ENCODE data around the gene BRICD5. TPM values are rescaled to one million over a fixed set of nuclear protein-coding genes. Genes with fewer than 3 reads are reported as not detected.

Gene BRICD5
- total RNA-seq, 8 experiments from 2014 or later = 1.1 to 15.1 (median 8.4) TPM

DNA sequence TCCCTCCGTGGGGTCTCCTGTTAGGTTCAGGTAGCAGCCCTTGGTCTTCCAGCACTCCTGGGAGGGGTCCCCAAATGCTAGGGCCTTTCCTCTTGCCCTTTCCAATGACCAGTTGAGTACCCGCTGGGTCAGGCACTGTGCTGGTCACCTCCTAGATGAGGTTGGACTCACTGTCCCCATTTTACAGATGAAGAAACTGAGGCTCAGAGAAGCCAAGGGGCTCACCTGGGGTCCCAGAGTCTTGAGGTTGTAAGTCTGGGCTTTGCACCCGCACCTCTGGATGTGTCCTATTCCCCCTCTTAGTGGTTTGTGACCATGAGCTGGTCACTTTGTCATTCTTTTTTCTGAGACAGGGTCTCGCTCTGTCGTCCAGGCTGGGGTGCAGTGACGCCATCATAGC, 12.9 kb downstream of the BRICD5 start:
- WGBS, 10 experiments = 65 to 100% (median 81%) methylated on average over 1 to 4 of the region's 6 CpGs; no CpG with 5 or more reads in 6 of the 10 experiments
- Histone ChIP-seq H3K4me3 (no peak overlapping the region), H3K4me1 (replicated peaks in 1 of 2) (peaks cover 15 to 18% of the 10 kb centered on the region in 2 donors), H3K27ac (no peak overlapping the region)
- in situ Hi-C loops (cut with MboI; ENCODE audit: low pct_unique_long_range_greater_than_20kb in 2 of 9, low sequenced_read_pairs in 9 of 9, unreplicated experiment in 9 of 9) = no loop called here
- ATAC-seq (replicated peaks in 6 of 8) = no peak

DNA sequence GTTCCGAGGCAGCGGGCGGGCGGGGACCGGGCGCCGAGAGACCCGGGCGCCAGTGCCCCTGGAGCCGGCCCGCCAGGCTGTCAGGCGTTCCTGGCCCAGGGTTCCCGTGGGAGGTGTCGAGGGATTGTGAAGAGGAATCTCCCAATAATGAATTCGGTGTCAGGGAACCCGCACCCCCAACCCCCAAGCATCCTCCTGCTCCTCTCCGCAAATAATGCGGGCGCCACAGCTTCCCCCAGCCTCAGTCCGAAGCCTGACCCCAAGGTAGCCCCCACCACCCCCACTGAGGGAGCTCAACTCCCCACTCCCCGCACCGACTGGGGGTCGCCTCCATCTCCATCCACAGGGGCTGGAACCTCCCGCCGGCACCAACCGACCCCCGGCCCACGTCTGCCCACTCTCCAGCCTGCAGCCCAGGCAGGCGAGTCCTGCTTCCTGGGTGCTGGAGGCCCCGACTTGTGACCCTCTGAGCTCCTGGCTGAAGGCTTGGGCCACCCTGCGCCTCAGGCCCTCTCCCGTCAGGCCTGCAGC, 13.6 kb downstream of the BRICD5 start:
- Histone ChIP-seq H3K4me3 (peak overlapping the region; percentile 48 to 97 (median 84)), H3K27ac (peak overlapping the region in 1 of 2 donors; percentile 66), H3K4me1 (replicated peaks in 1 of 2) (peaks cover 15 to 18% of the 10 kb centered on the region in 2 donors)
- no peak for ATAC-seq (replicated peaks in 6 of 8)
- 63% methylated on average over 2 of the region's 32 CpGs; no CpG with 5 or more reads in 9 of the 10 experiments for WGBS, 10 experiments
- in situ Hi-C loops (cut with MboI; ENCODE audit: low pct_unique_long_range_greater_than_20kb in 2 of 9, low sequenced_read_pairs in 9 of 9, unreplicated experiment in 9 of 9) = no loop called here

DNA sequence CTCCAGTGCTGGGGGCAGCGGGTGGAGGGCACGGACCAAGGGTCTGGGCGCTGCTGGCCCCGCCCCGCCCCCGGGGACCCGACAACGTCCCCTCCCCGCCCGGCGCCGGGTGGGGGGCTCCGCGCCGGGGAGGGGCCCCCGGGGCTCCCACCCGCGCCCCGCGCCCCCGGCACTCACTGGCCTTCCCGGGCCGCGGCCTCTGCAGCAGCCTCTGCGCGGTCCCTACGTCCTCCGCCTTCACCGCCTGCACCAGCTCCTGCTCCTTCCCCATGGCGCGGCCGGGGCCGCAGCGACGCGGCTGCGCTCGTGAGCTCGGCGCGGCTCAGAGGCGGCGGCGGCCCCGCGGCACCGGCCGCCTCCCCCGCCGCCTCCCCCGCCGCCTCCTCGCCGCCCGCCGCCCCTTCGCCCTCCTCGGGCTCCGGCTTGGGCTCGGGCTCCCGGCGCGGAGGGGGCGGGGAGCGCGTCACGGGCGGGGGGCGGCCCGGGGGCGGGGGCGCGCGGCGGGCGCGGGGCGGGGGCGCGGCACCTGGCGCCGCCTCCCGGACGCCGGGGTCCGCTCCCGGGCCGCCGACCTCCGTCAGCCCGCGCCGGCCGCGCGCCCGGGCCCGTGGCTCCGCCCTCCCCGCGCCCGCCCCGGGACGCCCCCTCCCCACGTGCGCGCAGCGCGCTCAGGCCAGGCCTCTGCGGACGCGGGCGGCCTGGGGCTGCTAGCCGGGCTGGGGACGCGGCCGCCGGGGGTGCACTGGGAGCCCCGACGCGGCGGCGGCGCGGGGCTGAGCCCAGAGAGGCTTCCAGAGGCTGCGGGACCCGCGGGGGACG, 14.3 kb downstream of the BRICD5 start, which contains the start of gene CASKIN1:
Gene CASKIN1, minus strand, starts transcription at position 444 of the 819 bp plus-strand sequence. Its CDS starts 173 bp downstream, at position 271.
- peak; percentile 41 to 76 (median 54) for ATAC-seq (replicated peaks in 6 of 8)
- WGBS, 10 experiments = no CpG with 5 or more reads among the region's 129 CpGs
- in situ Hi-C loops (cut with MboI; ENCODE audit: low pct_unique_long_range_greater_than_20kb in 2 of 9, low sequenced_read_pairs in 9 of 9, unreplicated experiment in 9 of 9) = no loop called here
- peak within 1 kb of the TSS; percentile 66 to 68 for H3K27ac ChIP-seq
- H3K4me3 ChIP-seq = peak within 1 kb of the TSS; percentile 48 to 97 (median 84)
- peaks cover 15 to 18% of the 10 kb centered on the region in 2 donors for H3K4me1 ChIP-seq (replicated peaks in 1 of 2)

GRCh38 chr16:2195322-2196161, 15.1 kb downstream of the BRICD5 start:
- peak in 7 of 8 experiments; percentile 7 to 68 (median 51) for ATAC-seq (replicated peaks in 6 of 8)
- WGBS, 10 experiments = 0% methylated on average over 5 of the region's 49 CpGs; no CpG with 5 or more reads in 9 of the 10 experiments
- peak overlapping the region; percentile 48 to 97 (median 84) for H3K4me3 ChIP-seq
- peak overlapping the region; percentile 66 to 68 for H3K27ac ChIP-seq
- in situ Hi-C loops (cut with MboI; ENCODE audit: low pct_unique_long_range_greater_than_20kb in 2 of 9, low sequenced_read_pairs in 9 of 9, unreplicated experiment in 9 of 9) = no loop called here
- peaks cover 15 to 20% of the 10 kb centered on the region in 2 donors for H3K4me1 ChIP-seq (replicated peaks in 1 of 2)

- peak overlapping the region; percentile 48 to 97 (median 84) for H3K4me3 ChIP-seq
- peak; percentile 43 to 69 (median 58) for ATAC-seq (replicated peaks in 6 of 8)
- in situ Hi-C loops (cut with MboI; ENCODE audit: low pct_unique_long_range_greater_than_20kb in 2 of 9, low sequenced_read_pairs in 9 of 9, unreplicated experiment in 9 of 9) = no loop called here
- 0 to 60% (median 6%) methylated on average over 1 to 4 of the region's 10 CpGs; no CpG with 5 or more reads in 6 of the 10 experiments for WGBS, 10 experiments
- peaks cover 20 to 26% of the 10 kb centered on the region in 2 donors for H3K4me1 ChIP-seq (replicated peaks in 1 of 2)
- H3K27ac ChIP-seq = peak overlapping the region; percentile 7 to 66
Observed at GRCh38 chr16:2194852-2195321, 15.8 kb downstream of the BRICD5 start.

DNA sequence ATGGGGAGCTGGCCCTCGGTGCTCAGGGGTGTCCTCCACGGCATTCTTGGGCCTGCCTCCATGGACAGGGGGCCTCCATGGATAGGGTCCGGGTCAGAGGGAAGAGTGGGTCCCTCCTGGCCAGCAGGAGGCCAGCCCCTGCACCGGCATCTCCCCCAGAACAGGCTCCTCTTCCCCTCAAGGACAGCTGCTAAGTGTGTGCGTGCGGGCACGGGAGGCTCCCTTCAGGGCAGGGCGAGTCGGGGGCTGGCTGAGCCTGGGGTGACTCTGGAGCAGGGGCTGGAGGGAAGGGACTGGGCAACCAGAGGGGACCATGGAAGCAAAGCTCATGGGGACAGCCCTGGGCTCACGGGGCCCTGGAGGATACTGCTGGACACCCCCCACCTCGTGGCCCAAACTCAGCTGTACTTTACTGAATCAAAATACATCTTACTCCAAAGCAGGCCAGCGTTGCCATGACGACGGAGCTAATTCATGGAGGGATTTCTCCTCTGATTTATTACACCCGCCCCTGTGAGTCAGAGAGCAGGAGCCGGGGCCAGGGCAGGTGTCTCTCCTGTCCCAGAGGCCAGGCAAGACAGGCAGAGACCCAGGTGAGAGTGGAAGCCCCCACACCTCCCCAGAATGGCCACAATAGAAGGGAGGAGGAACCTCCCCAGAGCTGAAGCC, 16.4 kb downstream of the BRICD5 start:
- peak overlapping the region in 4 of 5 donors; percentile 48 to 87 (median 76) for H3K4me3 ChIP-seq
- peak overlapping the region; percentile 9 to 66 for H3K27ac ChIP-seq
- ATAC-seq (replicated peaks in 6 of 8) = peak; percentile 8 to 66 (median 42)
- 10 to 47% (median 20%) methylated on average over 2 of the region's 16 CpGs; no CpG with 5 or more reads in 7 of the 10 experiments for WGBS, 10 experiments
- H3K4me1 ChIP-seq (replicated peaks in 1 of 2) = peaks cover 20 to 29% of the 10 kb centered on the region in 2 donors
- in situ Hi-C loops (cut with MboI; ENCODE audit: low pct_unique_long_range_greater_than_20kb in 2 of 9, low sequenced_read_pairs in 9 of 9, unreplicated experiment in 9 of 9) = no loop called here

- no peak overlapping the region for H3K4me3 ChIP-seq
- H3K27ac ChIP-seq = no peak overlapping the region
- peaks cover 20 to 29% of the 10 kb centered on the region in 2 donors for H3K4me1 ChIP-seq (replicated peaks in 1 of 2)
- in situ Hi-C loops (cut with MboI; ENCODE audit: low pct_unique_long_range_greater_than_20kb in 2 of 9, low sequenced_read_pairs in 9 of 9, unreplicated experiment in 9 of 9) = no loop called here
- no peak for ATAC-seq (replicated peaks in 6 of 8)
- 60 to 100% (median 90%) methylated on average over 1 to 8 of the region's 11 CpGs; no CpG with 5 or more reads in 5 of the 10 experiments for WGBS, 10 experiments
Observed at GRCh38 chr16:2191446-2191706, 19.3 kb downstream of the BRICD5 start.

DNA sequence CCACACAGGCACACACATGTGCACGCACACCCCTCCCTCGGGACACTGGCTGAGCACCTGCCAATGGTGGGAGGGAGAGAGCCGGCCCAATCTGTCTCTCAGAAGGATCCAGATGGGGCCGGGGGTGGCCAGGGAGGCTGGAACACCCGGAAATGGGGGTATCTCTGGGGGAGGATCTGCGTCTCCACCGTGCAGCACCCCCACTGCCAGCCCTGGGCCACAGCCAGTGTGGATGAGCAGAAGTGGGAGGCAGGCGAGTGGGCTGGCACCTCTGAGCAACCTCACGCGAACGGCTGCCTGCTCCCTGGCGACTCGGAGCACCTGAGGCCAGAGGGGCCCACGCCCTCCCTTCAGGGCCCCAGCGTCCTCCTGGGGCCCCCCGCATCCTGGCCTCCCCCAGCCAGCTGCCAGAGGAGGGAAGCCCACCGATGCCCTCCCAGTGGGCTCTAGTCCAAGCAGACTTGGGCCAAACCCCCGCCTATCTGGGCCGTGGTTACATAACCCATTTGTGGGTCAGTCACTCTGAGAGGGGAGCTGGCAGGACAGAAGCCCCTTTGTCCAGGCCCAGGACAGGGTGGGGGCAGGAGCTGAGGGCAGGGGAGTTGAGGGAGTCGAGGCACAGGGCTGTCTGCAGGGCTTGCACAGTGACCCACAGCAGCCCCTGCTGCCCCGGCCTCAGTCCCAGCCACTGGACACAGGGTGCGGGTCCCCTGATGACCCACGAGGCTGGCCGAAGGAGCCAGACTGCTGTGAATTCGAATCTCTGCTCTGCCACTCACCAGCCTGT, 19.8 kb downstream of the BRICD5 start:
- no peak for ATAC-seq (replicated peaks in 6 of 8)
- in situ Hi-C loops (cut with MboI; ENCODE audit: low pct_unique_long_range_greater_than_20kb in 2 of 9, low sequenced_read_pairs in 9 of 9, unreplicated experiment in 9 of 9) = no loop called here
- Histone ChIP-seq H3K4me3 (no peak overlapping the region), H3K27ac (no peak overlapping the region), H3K4me1 (replicated peaks in 1 of 2) (peaks cover 20 to 29% of the 10 kb centered on the region in 2 donors)
- WGBS, 10 experiments = 72 to 90% (median 80%) methylated on average over 1 to 5 of the region's 25 CpGs; no CpG with 5 or more reads in 7 of the 10 experiments

- in situ Hi-C loops (cut with MboI; ENCODE audit: low pct_unique_long_range_greater_than_20kb in 2 of 9, low sequenced_read_pairs in 9 of 9, unreplicated experiment in 9 of 9) = no loop called here
- Histone ChIP-seq H3K27ac (no peak overlapping the region), H3K4me3 (no peak overlapping the region), H3K4me1 (replicated peaks in 1 of 2) (peaks cover 20 to 26% of the 10 kb centered on the region in 2 donors)
- ATAC-seq (replicated peaks in 6 of 8) = no peak
- WGBS, 10 experiments = 24 to 100% methylated on average over 3 to 6 of the region's 24 CpGs; no CpG with 5 or more reads in 8 of the 10 experiments
Observed at GRCh38 chr16:2190002-2190658, 20.5 kb downstream of the BRICD5 start.

GRCh38 chr16:2189252-2189893, 21.3 kb downstream of the BRICD5 start:
- H3K4me3 ChIP-seq = no peak overlapping the region
- no CpG with 5 or more reads among the region's 25 CpGs for WGBS, 10 experiments
- peak in 2 of 8 experiments; percentile 3 to 4 for ATAC-seq (replicated peaks in 6 of 8)
- H3K27ac ChIP-seq = no peak overlapping the region
- peaks cover 12 to 18% of the 10 kb centered on the region in 2 donors for H3K4me1 ChIP-seq (replicated peaks in 1 of 2)
- in situ Hi-C loops (cut with MboI; ENCODE audit: low pct_unique_long_range_greater_than_20kb in 2 of 9, low sequenced_read_pairs in 9 of 9, unreplicated experiment in 9 of 9) = no loop called here

- in situ Hi-C loops (cut with MboI; ENCODE audit: low pct_unique_long_range_greater_than_20kb in 2 of 9, low sequenced_read_pairs in 9 of 9, unreplicated experiment in 9 of 9) = no loop called here
- ATAC-seq (replicated peaks in 6 of 8) = no peak
- WGBS, 10 experiments = 100% methylated on average over 1 to 3 of the region's 8 CpGs; no CpG with 5 or more reads in 7 of the 10 experiments
Observed at GRCh38 chr16:2188395-2188794, 22.3 kb downstream of the BRICD5 start.

More at GRCh38 chr16:2188395-2188794, 22.3 kb downstream of the BRICD5 start:
- no peak overlapping the region for H3K4me3 ChIP-seq
- H3K4me1 ChIP-seq (replicated peaks in 1 of 2) = peaks cover 4 to 11% of the 10 kb centered on the region in 2 donors
- H3K27ac ChIP-seq = no peak overlapping the region
